Body of pancreas (tissue), 4 donors: ENCODE data around the gene KRTAP4-16.
"Not testable (repeated sequence)": the region's sequence is repeated elsewhere in the genome, so short reads cannot be mapped to it uniquely, and the experiment has no call there.

Experiments
- CTCF ChIP-seq, 7 experiments: fragments of 450-650 bp in 4 of 7; fragments of 200-600 bp in 3 of 7; sonication (generic) in 3 of 7; IDR thresholded peaks; one replicate each; pipeline ENCODE4 v1.5.1; 2016 to 2019; ENCODE audit warnings: antibody characterized with exemption in 7 of 7
- POLR2A ChIP-seq, 3 donors: fragments of 450-650 bp; IDR thresholded peaks; one replicate each; pipeline ENCODE4 v1.6.1; 2016; ENCODE audit warnings: antibody characterized with exemption in 3 of 3, mild to moderate bottlenecking in 2 of 3

- not testable (repeated sequence) for TF ChIP-seq CTCF, POLR2A (IDR thresholded peaks at IDR 0.05)
Observed at GRCh38 chr17:41148971-41149651, 47.1 kb upstream of the KRTAP4-16 start.
